ENCODE results near the gene LYZ. TPM values are rescaled to one million over a fixed set of nuclear protein-coding genes. Genes with fewer than 3 reads are reported as not detected.

Gene LYZ
- total and polyA plus RNA-seq, 2 donors (not counting 1 experiment from before 2014, with no cell fraction given), result 0.17 TPM; not detected in 1

GRCh38 chr12:69386921-69387320 is 38.7 kb downstream of the LYZ start:
- H4K20me1 ChIP-seq (ENCODE audit: control insufficient read depth, extremely low read depth, insufficient read depth, low read length), result no peaks in the 10 kb centered on the region
- no peaks in the 10 kb centered on the region for H3K79me2 ChIP-seq (ENCODE audit: control insufficient read depth, insufficient read depth, low read length)
- no peak for DNase-seq (ENCODE audit: low read depth in 2 of 2)
- H3K27me3 ChIP-seq (ENCODE audit: control insufficient read depth, insufficient read depth, low read length), result no peaks in the 10 kb centered on the region
- H3K4me2 ChIP-seq (ENCODE audit: extremely low read depth, insufficient read depth, low read length), result no peak overlapping the region
- H3K36me3 ChIP-seq (ENCODE audit: control insufficient read depth, insufficient read depth, low read length), result no peaks in the 10 kb centered on the region
- TF ChIP-seq CTCF (conservative IDR thresholded peaks at IDR 0.05 in 1 of 2, IDR thresholded peaks at IDR 0.05 in 1 of 2; ENCODE audit: low read depth in 1 of 2, low read length in 2 of 2), result no peak
- TF ChIP-seq EZH2 (IDR thresholded peaks at IDR 0.05; ENCODE audit: low read length, missing control alignments), result no peak
- no peak overlapping the region for H3K9ac ChIP-seq (ENCODE audit: insufficient read depth, low read length)
- no peaks in the 10 kb centered on the region for H3K9me3 ChIP-seq (ENCODE audit: control insufficient read depth, insufficient read depth, low read depth, low read length)
- H3K4me1 ChIP-seq (ENCODE audit: control insufficient read depth, extremely low read depth, insufficient read depth, low read length), result peaks cover 2% of the 10 kb centered on the region
- no peak overlapping the region for H3K4me3 ChIP-seq (replicated peaks in 1 of 4; ENCODE audit: control extremely low read depth in 1 of 4, insufficient read depth in 1 of 4, low read depth in 3 of 4, low read length in 4 of 4)
- no peak overlapping the region for H2AFZ ChIP-seq (ENCODE audit: low read length)
- H3K27ac ChIP-seq (ENCODE audit: insufficient read depth, low read length), result no peak overlapping the region

- DNase-seq (ENCODE audit: low read depth in 2 of 2), result peak; percentile 70 to 85
- TF ChIP-seq EZH2 (IDR thresholded peaks at IDR 0.05; ENCODE audit: low read length, missing control alignments), result no peak
- TF ChIP-seq CTCF (conservative IDR thresholded peaks at IDR 0.05 in 1 of 2, IDR thresholded peaks at IDR 0.05 in 1 of 2; ENCODE audit: low read depth in 1 of 2, low read length in 2 of 2), result peak; percentile 32 to 68
- Histone ChIP-seq H3K4me1 (ENCODE audit: control insufficient read depth, extremely low read depth, insufficient read depth, low read length) (peaks cover 6% of the 10 kb centered on the region), H3K27ac (ENCODE audit: insufficient read depth, low read length) (no peak overlapping the region), H2AFZ (ENCODE audit: low read length) (no peak overlapping the region), H4K20me1 (ENCODE audit: control insufficient read depth, extremely low read depth, insufficient read depth, low read length) (no peaks in the 10 kb centered on the region), H3K4me2 (ENCODE audit: extremely low read depth, insufficient read depth, low read length) (no peak overlapping the region), H3K79me2 (ENCODE audit: control insufficient read depth, insufficient read depth, low read length) (no peaks in the 10 kb centered on the region), H3K9me3 (ENCODE audit: control insufficient read depth, insufficient read depth, low read depth, low read length) (no peaks in the 10 kb centered on the region), H3K36me3 (ENCODE audit: control insufficient read depth, insufficient read depth, low read length) (no peaks in the 10 kb centered on the region), H3K9ac (ENCODE audit: insufficient read depth, low read length) (no peak overlapping the region), H3K27me3 (ENCODE audit: control insufficient read depth, insufficient read depth, low read length) (no peaks in the 10 kb centered on the region), H3K4me3 (replicated peaks in 1 of 4; ENCODE audit: control extremely low read depth in 1 of 4, insufficient read depth in 1 of 4, low read depth in 3 of 4, low read length in 4 of 4) (no peak overlapping the region)
These were observed 40.2 kb downstream of the LYZ start for GRCh38 chr12:69388371-69388770.

- TF ChIP-seq EZH2 (IDR thresholded peaks at IDR 0.05; ENCODE audit: low read length, missing control alignments) (no peak), CTCF (conservative IDR thresholded peaks at IDR 0.05 in 1 of 2, IDR thresholded peaks at IDR 0.05 in 1 of 2; ENCODE audit: low read depth in 1 of 2, low read length in 2 of 2) (no peak)
- peaks cover 6% of the 10 kb centered on the region for H3K4me1 ChIP-seq (ENCODE audit: control insufficient read depth, extremely low read depth, insufficient read depth, low read length)
- H3K9ac ChIP-seq (ENCODE audit: insufficient read depth, low read length), result no peak overlapping the region
- no peaks in the 10 kb centered on the region for H3K79me2 ChIP-seq (ENCODE audit: control insufficient read depth, insufficient read depth, low read length)
- peak; percentile 57 to 76 for DNase-seq (ENCODE audit: low read depth in 2 of 2)
- H3K27me3 ChIP-seq (ENCODE audit: control insufficient read depth, insufficient read depth, low read length), result no peaks in the 10 kb centered on the region
- H4K20me1 ChIP-seq (ENCODE audit: control insufficient read depth, extremely low read depth, insufficient read depth, low read length), result no peaks in the 10 kb centered on the region
- no peaks in the 10 kb centered on the region for H3K9me3 ChIP-seq (ENCODE audit: control insufficient read depth, insufficient read depth, low read depth, low read length)
- no peaks in the 10 kb centered on the region for H3K36me3 ChIP-seq (ENCODE audit: control insufficient read depth, insufficient read depth, low read length)
- H3K27ac ChIP-seq (ENCODE audit: insufficient read depth, low read length), result no peak overlapping the region
- no peak overlapping the region for H3K4me3 ChIP-seq (replicated peaks in 1 of 4; ENCODE audit: control extremely low read depth in 1 of 4, insufficient read depth in 1 of 4, low read depth in 3 of 4, low read length in 4 of 4)
- H2AFZ ChIP-seq (ENCODE audit: low read length), result no peak overlapping the region
- H3K4me2 ChIP-seq (ENCODE audit: extremely low read depth, insufficient read depth, low read length), result no peak overlapping the region
These were observed 41.6 kb downstream of the LYZ start for GRCh38 chr12:69389831-69390230.
